Upper lobe of left lung (tissue), 6 donors: ENCODE measurements around the gene RRN3. TPM values are rescaled to one million over a fixed set of nuclear protein-coding genes. Genes with fewer than 3 reads are reported as not detected.
A peak's percentile ranks its signal among the peaks of the same experiment; 100 is the strongest.

Experiments used
- ATAC-seq, 2 donors: fragments of 200-7000 bp; cut with Tn5 transposase; one replicate each; pipeline ENCODE4 v1.9.1; 2022; ENCODE audit warnings: mild to moderate bottlenecking in 2 of 2, moderate library complexity in 2 of 2; ENCODE audit not compliant: low FRiP score in 2 of 2
- DNase-seq, 2 donors: peaks; one replicate each; pipeline ENCODE4 v3.0.0-alpha.2; 2019 to 2020
- H3K27ac ChIP-seq, 4 donors: fragments of 200-600 bp; sonication (generic); one replicate each; pipeline ENCODE4 v1.5.1; 2016 to 2019
- H3K27me3 ChIP-seq, 4 donors: fragments of 200-600 bp; sonication (generic); one replicate each; pipeline ENCODE4 v1.5.1; 2017 to 2019
- H3K36me3 ChIP-seq, 4 donors: fragments of 200-600 bp; sonication (generic); one replicate each; pipeline ENCODE4 v1.5.1; 2016 to 2019
- H3K4me1 ChIP-seq, 4 donors: fragments of 200-600 bp; sonication (generic); one replicate each; pipeline ENCODE4 v1.5.1; 2018 to 2019
- H3K4me3 ChIP-seq, 4 donors: fragments of 200-600 bp; sonication (generic); one replicate each; pipeline ENCODE4 v1.5.1; 2017 to 2019; ENCODE audit warnings: mild to moderate bottlenecking in 2 of 4, moderate library complexity in 1 of 4
- H3K9me3 ChIP-seq, 4 donors: fragments of 200-600 bp; sonication (generic); one replicate each; pipeline ENCODE4 v1.5.1; 2018 to 2019
- EP300 ChIP-seq, 4 donors: sonication (generic); formaldehyde crosslinking; IDR thresholded peaks; one replicate each; pipeline ENCODE4 v1.5.1; 2017; ENCODE audit warnings: antibody characterized with exemption in 4 of 4, control low read depth in 2 of 4
- POLR2A ChIP-seq, 4 donors: fragments of 450-650 bp; IDR thresholded peaks; one replicate each; pipeline ENCODE4 v1.5.1; 2016 to 2017; ENCODE audit warnings: antibody characterized with exemption in 4 of 4, mild to moderate bottlenecking in 2 of 4
- POLR2AphosphoS5 ChIP-seq, 2 donors: sonication (generic); formaldehyde crosslinking; IDR thresholded peaks; one replicate each; pipeline ENCODE4 v1.5.1; 2017; ENCODE audit warnings: antibody characterized with exemption in 2 of 2
- WGBS, 2 donors: methylation state at CpG; one replicate each; pipeline ENCODE4 v1.1.5; 2017 to 2018; 5-methylcytosine and 5-hydroxymethylcytosine counted together
- total RNA-seq, 6 donors: library from RNA; depleted of rRNA in 4 of 6; stranded (reverse); fragments of >200 nt in 4 of 6; gene quantifications; one replicate each; pipeline versions ENCODE4 v1.1.0 to v1.2.1, GENCODE V29; 2016 to 2021
- TF ChIP-seq, protein P1 (sequence below), 6 experiments: fragments of 450-650 bp in 4 of 6; fragments of 200-600 bp in 2 of 6; sonication (generic) in 2 of 6; IDR thresholded peaks; one replicate each; pipeline ENCODE4 v1.5.1; 2016 to 2019; ENCODE audit warnings: antibody characterized with exemption in 6 of 6
- donor health status: DM: no; HTN: no; CAD: no; lungs with moderate emphysema.
- donor health status: DM: no; HTN: yes; CAD: no; lungs with severe emphysema.

The RRN3 gene
- total RNA-seq, 6 donors from 2014 or later, result 13.7 to 23.6 (median 22.3) TPM

DNA sequence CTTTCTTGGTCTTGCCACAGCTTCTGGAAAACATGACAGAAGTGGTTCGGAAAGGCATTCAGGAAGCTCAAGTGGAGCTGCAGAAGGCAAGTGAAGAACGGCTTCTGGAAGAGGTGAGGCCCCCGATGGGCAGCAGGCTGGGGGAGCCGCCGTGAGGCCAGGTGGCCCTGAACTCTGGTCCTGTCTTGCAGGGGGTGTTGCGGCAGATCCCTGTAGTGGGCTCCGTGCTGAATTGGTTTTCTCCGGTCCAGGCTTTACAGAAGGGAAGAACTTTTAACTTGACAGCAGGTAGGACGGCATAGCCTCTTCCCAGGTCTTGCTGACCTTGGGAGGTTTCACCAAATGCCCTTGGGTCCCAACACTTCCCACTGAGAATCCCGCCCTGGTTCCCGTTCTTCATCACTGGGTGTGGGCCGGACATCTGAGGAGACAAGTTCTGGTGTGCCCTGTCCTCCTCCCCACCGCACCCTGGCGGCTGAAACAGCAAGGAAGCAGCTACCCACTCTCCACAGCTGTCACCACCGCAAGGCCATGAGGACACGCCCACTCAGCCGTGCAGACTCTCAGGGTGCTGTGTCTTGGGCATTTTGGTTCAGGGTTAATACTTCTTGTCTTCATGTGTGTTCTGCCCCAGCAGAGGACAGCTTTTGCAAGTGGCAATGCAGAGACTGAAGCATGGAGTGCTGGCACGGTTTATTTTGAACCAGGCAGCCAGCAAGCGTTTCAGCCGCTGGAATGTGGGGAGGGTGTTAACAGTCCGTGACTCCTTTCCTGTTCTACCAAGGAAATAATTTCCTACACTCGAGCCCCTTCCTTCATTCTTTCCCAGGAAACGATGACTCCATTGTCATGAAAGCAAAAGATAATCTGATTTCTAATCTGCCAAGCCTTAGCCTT, 59.6 kb downstream of the RRN3 start:
- no peak overlapping the region for H3K4me3 ChIP-seq
- TF ChIP-seq, protein P1, sequence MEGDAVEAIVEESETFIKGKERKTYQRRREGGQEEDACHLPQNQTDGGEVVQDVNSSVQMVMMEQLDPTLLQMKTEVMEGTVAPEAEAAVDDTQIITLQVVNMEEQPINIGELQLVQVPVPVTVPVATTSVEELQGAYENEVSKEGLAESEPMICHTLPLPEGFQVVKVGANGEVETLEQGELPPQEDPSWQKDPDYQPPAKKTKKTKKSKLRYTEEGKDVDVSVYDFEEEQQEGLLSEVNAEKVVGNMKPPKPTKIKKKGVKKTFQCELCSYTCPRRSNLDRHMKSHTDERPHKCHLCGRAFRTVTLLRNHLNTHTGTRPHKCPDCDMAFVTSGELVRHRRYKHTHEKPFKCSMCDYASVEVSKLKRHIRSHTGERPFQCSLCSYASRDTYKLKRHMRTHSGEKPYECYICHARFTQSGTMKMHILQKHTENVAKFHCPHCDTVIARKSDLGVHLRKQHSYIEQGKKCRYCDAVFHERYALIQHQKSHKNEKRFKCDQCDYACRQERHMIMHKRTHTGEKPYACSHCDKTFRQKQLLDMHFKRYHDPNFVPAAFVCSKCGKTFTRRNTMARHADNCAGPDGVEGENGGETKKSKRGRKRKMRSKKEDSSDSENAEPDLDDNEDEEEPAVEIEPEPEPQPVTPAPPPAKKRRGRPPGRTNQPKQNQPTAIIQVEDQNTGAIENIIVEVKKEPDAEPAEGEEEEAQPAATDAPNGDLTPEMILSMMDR (IDR thresholded peaks at IDR 0.05), result peak in 2 of 6 experiments; percentile 18 to 38
- TF ChIP-seq POLR2AphosphoS5 (IDR thresholded peaks at IDR 0.05), result no peak
- no peaks in the 10 kb centered on the region for H3K9me3 ChIP-seq
- ATAC-seq (no peak), DNase-seq (peak; percentile 26 to 52)
- H3K36me3 ChIP-seq, result peaks cover 40 to 96% (median 73%) of the 10 kb centered on the region in 4 donors
- no peaks in the 10 kb centered on the region for H3K27me3 ChIP-seq
- WGBS, 2 donors, result 73% methylated on average over 20 to 23 of the region's 23 CpGs
- H3K4me1 ChIP-seq, result peaks cover 0 to 5% (median 4%) of the 10 kb centered on the region in 4 donors
- H3K27ac ChIP-seq, result peak overlapping the region; percentile 24 to 72 (median 55)

DNA sequence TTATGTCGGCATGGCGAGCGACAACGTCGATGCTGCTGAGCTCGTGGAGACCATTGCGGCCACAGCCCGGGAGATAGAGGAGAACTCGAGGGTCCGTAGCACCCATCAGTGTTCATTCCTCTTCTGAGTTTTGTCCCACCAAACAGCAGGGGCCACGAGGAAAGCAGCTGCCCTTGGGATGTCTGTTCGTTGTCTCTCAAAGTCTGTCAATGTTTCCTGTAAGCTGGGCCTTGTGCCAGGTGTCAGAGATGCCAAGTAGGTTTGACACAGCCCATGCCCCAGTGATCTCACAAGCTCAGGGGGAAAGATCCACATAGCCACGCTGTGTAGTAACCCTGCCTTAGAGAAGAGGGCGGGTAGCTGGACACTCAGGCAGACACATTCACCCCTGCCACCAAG, 60.8 kb downstream of the RRN3 start:
- 86 to 90% methylated on average over 13 of the region's 14 CpGs for WGBS, 2 donors
- peak overlapping the region in 1 of 4 donors; percentile 65 for H3K27ac ChIP-seq
- H3K4me3 ChIP-seq, result no peak overlapping the region
- no peak for ATAC-seq
- H3K36me3 ChIP-seq, result peaks cover 47 to 96% (median 72%) of the 10 kb centered on the region in 4 donors
- no peaks in the 10 kb centered on the region for H3K27me3 ChIP-seq
- no peak for DNase-seq
- TF ChIP-seq POLR2A (IDR thresholded peaks at IDR 0.05), result no peak
- TF ChIP-seq POLR2AphosphoS5 (IDR thresholded peaks at IDR 0.05), result no peak
- TF ChIP-seq, protein P1 (IDR thresholded peaks at IDR 0.05), result no peak
- no peaks in the 10 kb centered on the region for H3K9me3 ChIP-seq
- peaks cover 0 to 5% (median 4%) of the 10 kb centered on the region in 4 donors for H3K4me1 ChIP-seq

DNA sequence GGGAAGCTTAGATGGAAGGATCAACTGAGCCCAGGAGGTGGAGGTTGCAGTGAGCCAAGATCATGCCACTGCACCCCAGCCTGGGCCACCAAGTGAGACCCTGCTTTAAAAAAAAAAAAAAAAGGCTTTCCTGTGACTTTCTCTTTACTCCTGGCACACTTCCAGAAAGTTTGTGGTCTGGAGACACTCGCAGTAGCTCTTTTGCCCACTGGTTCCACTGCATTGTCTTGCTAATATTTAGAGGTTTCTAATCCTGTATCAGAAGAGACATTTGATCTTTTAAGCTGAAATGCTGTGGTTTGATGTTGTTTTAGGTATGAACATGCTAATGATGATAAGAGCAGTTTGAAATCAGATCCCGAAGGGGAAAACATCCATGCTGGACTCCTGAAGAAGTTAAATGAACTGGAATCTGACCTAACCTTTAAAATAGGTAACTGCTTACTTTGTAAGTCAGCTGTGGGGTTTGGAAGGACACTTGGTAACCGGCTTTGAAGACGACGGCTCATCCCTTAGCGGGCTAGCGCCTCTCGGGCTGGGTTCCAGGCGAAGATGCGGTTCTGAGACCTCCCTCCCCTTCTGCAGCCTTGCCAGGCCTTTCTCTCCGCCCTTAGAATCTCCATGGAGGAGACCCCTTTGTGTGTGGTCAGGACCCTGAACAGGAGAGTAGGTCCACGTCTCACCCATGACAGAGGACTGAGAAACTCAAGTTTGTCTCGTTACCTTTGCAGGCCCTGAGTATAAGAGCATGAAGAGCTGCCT, 61.3 kb downstream of the RRN3 start:
- no peak overlapping the region for H3K4me3 ChIP-seq
- DNase-seq (peak in 1 of 2 donors; percentile 41), ATAC-seq (no peak)
- no peaks in the 10 kb centered on the region for H3K9me3 ChIP-seq
- H3K36me3 ChIP-seq, result peaks cover 47 to 96% (median 71%) of the 10 kb centered on the region in 4 donors
- H3K27me3 ChIP-seq, result no peaks in the 10 kb centered on the region
- 87 to 91% methylated on average over 12 to 13 of the region's 13 CpGs for WGBS, 2 donors
- peak overlapping the region in 1 of 4 donors; percentile 65 for H3K27ac ChIP-seq
- TF ChIP-seq, protein P1 (IDR thresholded peaks at IDR 0.05), result no peak
- no peak for TF ChIP-seq POLR2A (IDR thresholded peaks at IDR 0.05)
- TF ChIP-seq EP300 (IDR thresholded peaks at IDR 0.05), result no peak
- no peak for TF ChIP-seq POLR2AphosphoS5 (IDR thresholded peaks at IDR 0.05)
- H3K4me1 ChIP-seq, result peaks cover 0 to 5% (median 4%) of the 10 kb centered on the region in 4 donors

DNA sequence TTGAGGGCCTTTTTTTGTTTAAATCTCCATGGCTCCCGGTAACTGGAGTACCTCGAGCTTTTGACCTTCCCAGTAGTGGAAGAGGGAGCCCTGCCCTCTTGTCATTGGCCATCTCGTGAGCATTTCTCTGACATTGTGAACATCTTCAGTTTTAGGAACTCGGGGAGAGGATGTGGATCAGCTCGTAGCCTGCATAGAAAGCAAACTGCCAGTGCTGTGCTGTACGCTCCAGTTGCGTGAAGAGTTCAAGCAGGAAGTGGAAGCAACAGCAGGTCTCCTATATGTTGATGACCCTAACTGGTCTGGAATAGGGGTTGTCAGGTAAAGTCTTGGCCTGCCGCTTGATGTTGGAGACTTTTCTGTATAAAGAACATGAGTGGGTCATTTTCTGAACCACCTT, 62.5 kb downstream of the RRN3 start:
- no peak for ATAC-seq
- no peaks in the 10 kb centered on the region for H3K27me3 ChIP-seq
- H3K27ac ChIP-seq, result no peak overlapping the region
- no peak overlapping the region for H3K4me3 ChIP-seq
- 84 to 97% methylated on average over 8 of the region's 8 CpGs for WGBS, 2 donors
- no peaks in the 10 kb centered on the region for H3K9me3 ChIP-seq
- H3K36me3 ChIP-seq, result peaks cover 40 to 94% (median 64%) of the 10 kb centered on the region in 4 donors
- DNase-seq, result no peak
- TF ChIP-seq, protein P1 (IDR thresholded peaks at IDR 0.05), result no peak
- TF ChIP-seq EP300 (IDR thresholded peaks at IDR 0.05) (no peak), POLR2A (IDR thresholded peaks at IDR 0.05) (no peak), POLR2AphosphoS5 (IDR thresholded peaks at IDR 0.05) (no peak)
- peaks cover 0 to 5% (median 4%) of the 10 kb centered on the region in 4 donors for H3K4me1 ChIP-seq
